Calu3 (cell line): Measurements from ENCODE around the gene IL20RB. TPM values are rescaled to one million over a fixed set of nuclear protein-coding genes. Genes with fewer than 3 reads are reported as not detected.

Experiments
- BruUV-seq: library from RNA; stranded (reverse); fragments of 400-500 nt; replicated peaks from 2 replicates; lab custom pipeline; 2021; lab: Mats Ljungman, UMichigan
- CTCF ChIA-PET: fragments of 300-600 bp; sonication (Branson Sonifier 250); formaldehyde crosslinking; loops from one replicate; lab custom pipeline; 2022; ENCODE audit warnings: antibody characterized with exemption; lab: Charles Lee
- DNase-seq: peaks from one replicate; pipeline ENCODE4 v3.0.0; 2022
- H3K27ac Mint-ChIP-seq: one replicate; pipeline ENCODE4 v1.8.0; 2022; ENCODE audit warnings: mixed read lengths; ENCODE audit not compliant: unreplicated experiment
- H3K27me3 Mint-ChIP-seq: one replicate; pipeline ENCODE4 v1.8.0; 2022; ENCODE audit warnings: mixed read lengths; ENCODE audit not compliant: unreplicated experiment
- H3K36me3 Mint-ChIP-seq: one replicate; pipeline ENCODE4 v1.8.0; 2022; ENCODE audit warnings: mild to moderate bottlenecking, moderate library complexity, mixed read lengths; ENCODE audit not compliant: insufficient read depth, unreplicated experiment
- H3K4me1 Mint-ChIP-seq: one replicate; pipeline ENCODE4 v1.8.0; 2022; ENCODE audit warnings: mild to moderate bottlenecking, low read depth, mixed read lengths; ENCODE audit not compliant: unreplicated experiment
- H3K4me3 Mint-ChIP-seq: one replicate; pipeline ENCODE4 v1.8.0; 2022; ENCODE audit warnings: mild to moderate bottlenecking, low read depth, moderate library complexity, mixed read lengths; ENCODE audit not compliant: unreplicated experiment
- H3K9me3 Mint-ChIP-seq: one replicate; pipeline ENCODE4 v1.8.0; 2022; ENCODE audit warnings: low read depth, mixed read lengths; ENCODE audit not compliant: unreplicated experiment
- CTCF ChIP-seq: fragments of 200-600 bp; IDR thresholded peaks from one replicate; pipeline ENCODE4 v1.8.0; 2022; ENCODE audit warnings: antibody characterized with exemption; ENCODE audit not compliant: unreplicated experiment
- intact Hi-C: fragments of 100-400 bp; cut with micrococcal nuclease; formaldehyde crosslinking; loops from one replicate; pipeline ENCODE4 v1.10.0; 2022; ENCODE audit not compliant: unreplicated experiment
- total RNA-seq: library from RNA; stranded (reverse); gene quantifications from 2 replicates; pipeline ENCODE4 v1.2.3, GENCODE V29; 2022

The IL20RB gene
- total RNA-seq, 1 experiment from 2014 or later, result 12.0 TPM

GRCh38 chr3:136954980-136955780 is 2.6 kb upstream of the IL20RB start:
- CTCF ChIA-PET, result interaction anchor here (0.6 to 2.4 kb wide), 12 partner anchors 14 to 1219 kb away, joined by 3 to 18 read pairs (median 4); partner anchors contain the start of genes DBR1, NCK1 and STAG1
- no TSS peak for BruUV-seq
- intact Hi-C loops, result loop anchor here (5.0 kb wide), 4 partner anchors 37 to 203 kb away; partner anchors contain the start of genes NCK1, SLC35G2 and STAG1
- Mint-ChIP-seq H3K4me3 (peak overlapping the region; percentile 47), H3K4me1 (peaks cover 83% of the 10 kb centered on the region), H3K27ac (peak overlapping the region; percentile 89), H3K27me3 (no peaks in the 10 kb centered on the region), H3K9me3 (no peaks in the 10 kb centered on the region), H3K36me3 (peaks cover 22% of the 10 kb centered on the region)
- TF ChIP-seq CTCF, result no peak
- DNase-seq, result no peak

GRCh38 chr3:136955813-136956212 is 2.0 kb upstream of the IL20RB start:
- CTCF ChIA-PET, result interaction anchor here (0.5 to 2.4 kb wide), 14 partner anchors 14 to 203 kb away, joined by 3 to 18 read pairs (median 3); partner anchors contain the start of genes NCK1 and STAG1
- no TSS peak for BruUV-seq
- peak; percentile 79 for DNase-seq
- Mint-ChIP-seq H3K27ac (peak overlapping the region; percentile 89), H3K9me3 (no peaks in the 10 kb centered on the region), H3K4me3 (peak overlapping the region; percentile 47), H3K4me1 (peaks cover 89% of the 10 kb centered on the region), H3K36me3 (peaks cover 22% of the 10 kb centered on the region), H3K27me3 (no peaks in the 10 kb centered on the region)
- intact Hi-C loops, result loop anchor here (5.0 kb wide), 4 partner anchors 36 to 204 kb away; partner anchors contain the start of genes NCK1, SLC35G2 and STAG1
- TF ChIP-seq CTCF, result no peak

GRCh38 chr3:136956971-136957370 is 812 bp upstream of the IL20RB start:
- H3K27me3 Mint-ChIP-seq, result no peaks in the 10 kb centered on the region
- intact Hi-C loops, result loop anchor here (5.0 kb wide), 4 partner anchors 35 to 205 kb away; partner anchors contain the start of genes NCK1, SLC35G2 and STAG1
- no peak for DNase-seq
- H3K4me1 Mint-ChIP-seq, result peaks cover 99% of the 10 kb centered on the region
- CTCF ChIA-PET, result interaction anchor here (0.7 to 2.4 kb wide), 5 partner anchors 16 to 1415 kb away, joined by 3 to 18 read pairs (median 4); partner anchors contain the start of gene STAG1
- peaks cover 22% of the 10 kb centered on the region for H3K36me3 Mint-ChIP-seq
- no TSS peak for BruUV-seq
- peak overlapping the region; percentile 89 for H3K27ac Mint-ChIP-seq
- peak overlapping the region; percentile 47 for H3K4me3 Mint-ChIP-seq
- H3K9me3 Mint-ChIP-seq, result no peaks in the 10 kb centered on the region
- TF ChIP-seq CTCF, result no peak

DNA sequence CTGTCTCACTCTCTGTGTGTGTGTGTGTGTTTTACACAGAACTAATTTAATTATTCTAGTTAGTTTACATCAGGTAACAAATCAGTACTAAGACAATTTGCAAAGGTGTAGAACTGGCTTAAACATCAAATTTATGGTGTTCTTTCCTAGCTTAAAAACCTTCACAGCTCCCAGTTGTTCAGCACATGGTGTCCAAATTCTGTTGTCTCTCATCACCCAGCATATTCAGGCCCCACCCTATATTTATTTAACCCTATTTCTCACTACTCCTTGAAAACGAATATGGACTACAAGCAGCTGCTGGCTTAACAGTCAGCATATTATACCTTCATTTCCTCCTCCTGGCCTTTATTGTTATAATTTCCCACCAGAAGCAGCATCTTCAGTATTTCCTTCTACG is 1.2 kb downstream of the IL20RB start:
- no TSS peak for BruUV-seq
- intact Hi-C loops, result loop anchor here (5.0 kb wide), 4 partner anchors 33 to 207 kb away; partner anchors contain the start of genes NCK1, SLC35G2 and STAG1

More for the DNA sequence above, 1.2 kb downstream of the IL20RB start:
- H3K4me1 Mint-ChIP-seq, result peaks cover 79% of the 10 kb centered on the region
- no peaks in the 10 kb centered on the region for H3K9me3 Mint-ChIP-seq
- CTCF ChIA-PET, result interaction anchor here (0.6 to 2.1 kb wide), 4 partner anchors 47 to 941 kb away, joined by 3 to 7 read pairs (median 4); partner anchors contain the start of gene STAG1
- H3K27ac Mint-ChIP-seq, result peak overlapping the region; percentile 24
- TF ChIP-seq CTCF, result no peak
- no peaks in the 10 kb centered on the region for H3K27me3 Mint-ChIP-seq
- DNase-seq, result no peak
- H3K36me3 Mint-ChIP-seq, result peaks cover 22% of the 10 kb centered on the region
- no peak overlapping the region for H3K4me3 Mint-ChIP-seq
